SK-N-SH treated with all-trans-retinoic acid at 6 μM for 48 hours (cell line): ENCODE data around the gene PLA2G12B.

Experiments used
- ATAC-seq: fragments of 200-7000 bp; cut with Tn5 transposase; 3 replicates; pipeline ENCODE4 v1.9.1; 2020; ENCODE audit warnings: mild to moderate bottlenecking, moderate library complexity
- ARNTL ChIP-seq: fragments of 450-650 bp; formaldehyde crosslinking; IDR thresholded peaks from 2 replicates; pipeline ENCODE4 v1.5.0; 2020; ENCODE audit warnings: low read depth, mild to moderate bottlenecking, moderate library complexity, borderline replicate concordance
- BACH2 ChIP-seq: fragments of 250-450 bp; sonication (Bioruptor Pico); IDR thresholded peaks from 2 replicates; pipeline ENCODE4 v1.9.0; 2021; ENCODE audit warnings: mild to moderate bottlenecking, borderline replicate concordance
- CREB5 ChIP-seq: fragments of 250-450 bp; sonication (Bioruptor Pico); IDR thresholded peaks from 2 replicates; pipeline ENCODE4 v1.5.1; 2020; ENCODE audit warnings: low read depth, mild to moderate bottlenecking, moderate library complexity
- CSDC2 ChIP-seq: fragments of 250-450 bp; sonication (Bioruptor Pico); IDR thresholded peaks from 2 replicates; pipeline ENCODE4 v1.5.0; 2020; ENCODE audit warnings: mild to moderate bottlenecking, moderate library complexity
- CSRNP3 ChIP-seq: fragments of 250-450 bp; sonication (Bioruptor Pico); IDR thresholded peaks from 2 replicates; pipeline ENCODE4 v1.5.1; 2021; ENCODE audit warnings: mild to moderate bottlenecking, moderate library complexity
- ESRRG ChIP-seq: fragments of 250-450 bp; sonication (Bioruptor Pico); IDR thresholded peaks from 2 replicates; pipeline ENCODE4 v1.6.1; 2021; ENCODE audit warnings: mild to moderate bottlenecking
- ISL1 ChIP-seq: fragments of 250-450 bp; sonication (Bioruptor Pico); IDR thresholded peaks from 2 replicates; pipeline ENCODE4 v2.1.2; 2022; ENCODE audit warnings: mild to moderate bottlenecking, moderate library complexity
- PATZ1 ChIP-seq: fragments of 250-450 bp; sonication (Bioruptor Pico); IDR thresholded peaks from 2 replicates; pipeline ENCODE4 v1.8.0; 2020; ENCODE audit warnings: mild to moderate bottlenecking, moderate library complexity, borderline replicate concordance
- POU6F1 ChIP-seq: fragments of 250-450 bp; sonication (Bioruptor Pico); IDR thresholded peaks from 2 replicates; pipeline ENCODE4 v1.8.0; 2021; ENCODE audit warnings: low read depth, mild to moderate bottlenecking, moderate library complexity, borderline replicate concordance
- PPARA ChIP-seq: fragments of 250-450 bp; sonication (Bioruptor Pico); IDR thresholded peaks from 2 replicates; pipeline ENCODE4 v1.5.0; 2020; ENCODE audit warnings: mild to moderate bottlenecking, borderline replicate concordance
- RARB ChIP-seq: fragments of 250-450 bp; sonication (Bioruptor Pico); IDR thresholded peaks from 2 replicates; pipeline ENCODE4 v1.8.0; 2021; ENCODE audit warnings: mild to moderate bottlenecking, moderate library complexity
- SNAI2 ChIP-seq: fragments of 250-450 bp; sonication (Bioruptor Pico); IDR thresholded peaks from 2 replicates; pipeline ENCODE4 v1.5.0; 2020; ENCODE audit warnings: mild to moderate bottlenecking, moderate library complexity
- TOX ChIP-seq: fragments of 250-450 bp; sonication (Bioruptor Pico); IDR thresholded peaks from 2 replicates; pipeline ENCODE4 v1.8.0; 2021; ENCODE audit warnings: mild to moderate bottlenecking, moderate library complexity, borderline replicate concordance
- TSHZ2 ChIP-seq: fragments of 250-450 bp; sonication (Bioruptor Pico); IDR thresholded peaks from 2 replicates; pipeline ENCODE4 v1.5.0; 2020; ENCODE audit warnings: mild to moderate bottlenecking, moderate library complexity
- ZC3H10 ChIP-seq: fragments of 250-450 bp; sonication (Bioruptor Pico); IDR thresholded peaks from 2 replicates; pipeline ENCODE4 v1.5.1; 2021; ENCODE audit warnings: mild to moderate bottlenecking, moderate library complexity
- ZFP3 ChIP-seq: fragments of 250-450 bp; sonication (Bioruptor Pico); IDR thresholded peaks from 2 replicates; pipeline ENCODE4 v1.5.0; 2020; ENCODE audit warnings: mild to moderate bottlenecking, moderate library complexity
- ZFP30 ChIP-seq: fragments of 450-650 bp; formaldehyde crosslinking; IDR thresholded peaks from 2 replicates; pipeline ENCODE4 v1.5.0; 2022; ENCODE audit warnings: mild to moderate bottlenecking, moderate library complexity
- ZNF565 ChIP-seq: fragments of 450-650 bp; formaldehyde crosslinking; conservative IDR thresholded peaks from 2 replicates; pipeline ENCODE4 v1.5.0; 2020; ENCODE audit warnings: low read depth, mild to moderate bottlenecking, moderate library complexity
- ZNF70 ChIP-seq: fragments of 450-650 bp; formaldehyde crosslinking; IDR thresholded peaks from 2 replicates; pipeline ENCODE4 v1.5.0; 2020; ENCODE audit warnings: mild to moderate bottlenecking, moderate library complexity
- ZNF8 ChIP-seq: fragments of 450-650 bp; formaldehyde crosslinking; IDR thresholded peaks from 2 replicates; pipeline ENCODE4 v1.5.0; 2020; ENCODE audit warnings: mild to moderate bottlenecking, moderate library complexity

PLA2G12B gene

GRCh38 chr10:72981028-72981881 is 26.6 kb upstream of the PLA2G12B start:
- TF ChIP-seq ZFP3 (CRISPR knock-in tag) (no peak), CSRNP3 (CRISPR knock-in tag) (no peak), SNAI2 (CRISPR knock-in tag) (no peak), ISL1 (CRISPR knock-in tag) (no peak), PPARA (no peak), ZFP30 (CRISPR knock-in tag) (no peak), CSDC2 (CRISPR knock-in tag) (no peak), TOX (no peak), RARB (CRISPR knock-in tag) (no peak), ZNF565 (CRISPR knock-in tag) (no peak), ZC3H10 (CRISPR knock-in tag) (no peak), ZNF70 (CRISPR knock-in tag) (no peak), ARNTL (CRISPR knock-in tag) (no peak), ESRRG (CRISPR knock-in tag) (no peak), ZNF8 (no peak), BACH2 (CRISPR knock-in tag) (no peak), POU6F1 (CRISPR knock-in tag) (no peak), TSHZ2 (no peak)
- TF ChIP-seq, all 23 proteins: peak for 0
- ATAC-seq: no peak

GRCh38 chr10:72980348-72980747 is 25.7 kb upstream of the PLA2G12B start:
- no peak for TF ChIP-seq TOX
- no peak for TF ChIP-seq ARNTL (CRISPR knock-in tag)
- no peak for TF ChIP-seq PATZ1 (CRISPR knock-in tag)
- no peak for TF ChIP-seq SNAI2 (CRISPR knock-in tag)
- no peak for TF ChIP-seq CREB5
- no peak for TF ChIP-seq BACH2 (CRISPR knock-in tag)
- no peak for TF ChIP-seq ZFP3 (CRISPR knock-in tag)
- TF ChIP-seq ZNF8: no peak
- TF ChIP-seq ISL1 (CRISPR knock-in tag): no peak
- no peak for TF ChIP-seq PPARA
- no peak for TF ChIP-seq RARB (CRISPR knock-in tag)
- TF ChIP-seq ZC3H10 (CRISPR knock-in tag): no peak
- no peak for TF ChIP-seq ZNF70 (CRISPR knock-in tag)
- TF ChIP-seq ESRRG (CRISPR knock-in tag): no peak
- no peak for TF ChIP-seq ZNF565 (CRISPR knock-in tag)
- no peak for TF ChIP-seq POU6F1 (CRISPR knock-in tag)
- TF ChIP-seq CSDC2 (CRISPR knock-in tag): no peak
- ATAC-seq: no peak
